Measurements from ENCODE around the gene EFHC1. TPM values are rescaled to one million over a fixed set of nuclear protein-coding genes. Genes with fewer than 3 reads are reported as not detected.

Gene EFHC1
- polyA plus RNA-seq, 1 donor from 2014 or later, result 173 TPM

DNA sequence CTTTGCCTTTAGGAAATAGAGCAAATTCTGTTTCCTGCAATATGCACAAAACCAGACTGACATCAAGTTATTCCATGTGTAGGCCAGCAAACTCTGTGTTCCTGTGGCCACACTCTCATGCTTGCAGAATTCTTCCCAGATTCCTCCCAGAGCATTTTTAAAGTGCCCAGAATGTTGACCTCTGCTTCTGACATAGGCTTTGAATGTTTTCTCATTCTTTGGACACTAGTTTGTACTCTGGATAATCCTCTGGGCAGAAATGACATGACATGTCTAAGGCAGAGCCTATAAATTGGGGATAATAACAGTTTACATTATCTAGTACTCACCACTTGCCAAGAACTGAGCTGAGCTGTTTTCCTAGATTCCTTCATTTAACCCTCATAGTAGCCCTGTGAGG, 9.2 kb upstream of the EFHC1 start:
- no peak overlapping the region for H3K27ac ChIP-seq (ENCODE audit: low read length)

DNA sequence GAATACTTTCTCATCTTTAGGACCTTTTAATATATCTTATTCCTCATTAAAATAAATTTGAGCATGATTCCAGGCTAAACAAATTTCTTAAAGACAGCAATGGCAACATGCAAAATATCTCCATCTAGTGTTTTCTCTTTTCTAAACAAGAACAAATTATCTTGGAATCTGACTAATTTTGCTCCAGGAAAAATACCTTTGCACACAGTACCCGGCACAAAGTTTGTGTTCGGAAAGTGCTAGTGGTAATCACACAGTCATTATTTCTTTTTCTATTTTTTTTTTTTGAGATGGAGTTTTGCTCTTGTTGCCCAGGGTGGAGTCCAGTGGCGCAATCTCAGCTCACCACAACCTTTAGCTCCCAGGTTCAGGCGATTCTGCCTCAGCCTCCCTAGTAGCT, 8.2 kb upstream of the EFHC1 start:
- TF ChIP-seq SMC3 (conservative IDR thresholded peaks at IDR 0.05; ENCODE audit: poor library complexity) (no peak), RAD21 (conservative IDR thresholded peaks at IDR 0.05) (no peak), MXI1 (conservative IDR thresholded peaks at IDR 0.05; ENCODE audit: poor library complexity, severe bottlenecking) (no peak), EP300 (conservative IDR thresholded peaks at IDR 0.05; ENCODE audit: poor library complexity, severe bottlenecking) (no peak), TAF1 (IDR thresholded peaks at IDR 0.05; ENCODE audit: low read depth) (no peak), POLR2AphosphoS5 (IDR thresholded peaks at IDR 0.05) (no peak), EZH2 (IDR thresholded peaks at IDR 0.05; ENCODE audit: borderline replicate concordance, insufficient read depth, low read length, poor library complexity, severe bottlenecking) (no peak)
- TF ChIP-seq, protein P1, sequence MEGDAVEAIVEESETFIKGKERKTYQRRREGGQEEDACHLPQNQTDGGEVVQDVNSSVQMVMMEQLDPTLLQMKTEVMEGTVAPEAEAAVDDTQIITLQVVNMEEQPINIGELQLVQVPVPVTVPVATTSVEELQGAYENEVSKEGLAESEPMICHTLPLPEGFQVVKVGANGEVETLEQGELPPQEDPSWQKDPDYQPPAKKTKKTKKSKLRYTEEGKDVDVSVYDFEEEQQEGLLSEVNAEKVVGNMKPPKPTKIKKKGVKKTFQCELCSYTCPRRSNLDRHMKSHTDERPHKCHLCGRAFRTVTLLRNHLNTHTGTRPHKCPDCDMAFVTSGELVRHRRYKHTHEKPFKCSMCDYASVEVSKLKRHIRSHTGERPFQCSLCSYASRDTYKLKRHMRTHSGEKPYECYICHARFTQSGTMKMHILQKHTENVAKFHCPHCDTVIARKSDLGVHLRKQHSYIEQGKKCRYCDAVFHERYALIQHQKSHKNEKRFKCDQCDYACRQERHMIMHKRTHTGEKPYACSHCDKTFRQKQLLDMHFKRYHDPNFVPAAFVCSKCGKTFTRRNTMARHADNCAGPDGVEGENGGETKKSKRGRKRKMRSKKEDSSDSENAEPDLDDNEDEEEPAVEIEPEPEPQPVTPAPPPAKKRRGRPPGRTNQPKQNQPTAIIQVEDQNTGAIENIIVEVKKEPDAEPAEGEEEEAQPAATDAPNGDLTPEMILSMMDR (IDR thresholded peaks at IDR 0.05; ENCODE audit: poor library complexity, severe bottlenecking), result no peak
- H3K27ac ChIP-seq (ENCODE audit: low read length), result no peak overlapping the region
- H3K4me2 ChIP-seq (ENCODE audit: low read length), result no peak overlapping the region
- H3K79me2 ChIP-seq (replicated peaks; ENCODE audit: insufficient read depth, low read length), result no peaks in the 10 kb centered on the region
- no peak overlapping the region for H3K4me3 ChIP-seq (ENCODE audit: low read length)
- no peak overlapping the region for H2AFZ ChIP-seq (ENCODE audit: low read depth, low read length)
- H3K27me3 ChIP-seq (ENCODE audit: insufficient read depth, low read depth, low read length), result no peaks in the 10 kb centered on the region
- no peaks in the 10 kb centered on the region for H3F3A ChIP-seq (ENCODE audit: insufficient read depth, low read length, poor library complexity, severe bottlenecking)
- H4K20me1 ChIP-seq (ENCODE audit: insufficient read depth), result no peaks in the 10 kb centered on the region
- H3K36me3 ChIP-seq (ENCODE audit: insufficient read depth, low read length), result no peaks in the 10 kb centered on the region
- no peak overlapping the region for H3K9ac ChIP-seq (ENCODE audit: low read length)
- no peaks in the 10 kb centered on the region for H3K9me3 ChIP-seq (ENCODE audit: low read length)
- H3K9me2 ChIP-seq (ENCODE audit: insufficient read depth, low read length), result no peaks in the 10 kb centered on the region

More for the DNA sequence above, 9.2 kb upstream of the EFHC1 start:
- TF ChIP-seq EP300 (conservative IDR thresholded peaks at IDR 0.05; ENCODE audit: poor library complexity, severe bottlenecking) (no peak), EZH2 (IDR thresholded peaks at IDR 0.05; ENCODE audit: borderline replicate concordance, insufficient read depth, low read length, poor library complexity, severe bottlenecking) (no peak), TAF1 (IDR thresholded peaks at IDR 0.05; ENCODE audit: low read depth) (no peak), POLR2AphosphoS5 (IDR thresholded peaks at IDR 0.05) (no peak)
- TF ChIP-seq, protein P2, sequence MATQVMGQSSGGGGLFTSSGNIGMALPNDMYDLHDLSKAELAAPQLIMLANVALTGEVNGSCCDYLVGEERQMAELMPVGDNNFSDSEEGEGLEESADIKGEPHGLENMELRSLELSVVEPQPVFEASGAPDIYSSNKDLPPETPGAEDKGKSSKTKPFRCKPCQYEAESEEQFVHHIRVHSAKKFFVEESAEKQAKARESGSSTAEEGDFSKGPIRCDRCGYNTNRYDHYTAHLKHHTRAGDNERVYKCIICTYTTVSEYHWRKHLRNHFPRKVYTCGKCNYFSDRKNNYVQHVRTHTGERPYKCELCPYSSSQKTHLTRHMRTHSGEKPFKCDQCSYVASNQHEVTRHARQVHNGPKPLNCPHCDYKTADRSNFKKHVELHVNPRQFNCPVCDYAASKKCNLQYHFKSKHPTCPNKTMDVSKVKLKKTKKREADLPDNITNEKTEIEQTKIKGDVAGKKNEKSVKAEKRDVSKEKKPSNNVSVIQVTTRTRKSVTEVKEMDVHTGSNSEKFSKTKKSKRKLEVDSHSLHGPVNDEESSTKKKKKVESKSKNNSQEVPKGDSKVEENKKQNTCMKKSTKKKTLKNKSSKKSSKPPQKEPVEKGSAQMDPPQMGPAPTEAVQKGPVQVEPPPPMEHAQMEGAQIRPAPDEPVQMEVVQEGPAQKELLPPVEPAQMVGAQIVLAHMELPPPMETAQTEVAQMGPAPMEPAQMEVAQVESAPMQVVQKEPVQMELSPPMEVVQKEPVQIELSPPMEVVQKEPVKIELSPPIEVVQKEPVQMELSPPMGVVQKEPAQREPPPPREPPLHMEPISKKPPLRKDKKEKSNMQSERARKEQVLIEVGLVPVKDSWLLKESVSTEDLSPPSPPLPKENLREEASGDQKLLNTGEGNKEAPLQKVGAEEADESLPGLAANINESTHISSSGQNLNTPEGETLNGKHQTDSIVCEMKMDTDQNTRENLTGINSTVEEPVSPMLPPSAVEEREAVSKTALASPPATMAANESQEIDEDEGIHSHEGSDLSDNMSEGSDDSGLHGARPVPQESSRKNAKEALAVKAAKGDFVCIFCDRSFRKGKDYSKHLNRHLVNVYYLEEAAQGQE (IDR thresholded peaks at IDR 0.05; ENCODE audit: borderline replicate concordance), result no peak
- no peaks in the 10 kb centered on the region for H3F3A ChIP-seq (ENCODE audit: insufficient read depth, low read length, poor library complexity, severe bottlenecking)
- no peak overlapping the region for H3K4me2 ChIP-seq (ENCODE audit: low read length)
- H3K79me2 ChIP-seq (replicated peaks; ENCODE audit: insufficient read depth, low read length), result no peaks in the 10 kb centered on the region
- H3K9ac ChIP-seq (ENCODE audit: low read length), result no peak overlapping the region
- no peaks in the 10 kb centered on the region for H3K9me3 ChIP-seq (ENCODE audit: low read length)
- H3K27me3 ChIP-seq (ENCODE audit: insufficient read depth, low read depth, low read length), result no peaks in the 10 kb centered on the region
- H3K4me3 ChIP-seq (ENCODE audit: low read length), result no peak overlapping the region
- H3K9me2 ChIP-seq (ENCODE audit: insufficient read depth, low read length), result no peaks in the 10 kb centered on the region
- no peak overlapping the region for H2AFZ ChIP-seq (ENCODE audit: low read depth, low read length)
- no peaks in the 10 kb centered on the region for H4K20me1 ChIP-seq (ENCODE audit: insufficient read depth)
- no peaks in the 10 kb centered on the region for H3K36me3 ChIP-seq (ENCODE audit: insufficient read depth, low read length)

All from neural cell (in vitro differentiated cells).